HCT116 (cell line): Measurements from ENCODE around the gene COQ8B.

ENCODE experiments used
- CTCF ChIP-seq, 3 experiments: fragments of 200-600 bp in 1 of 3; sonication (generic) in 1 of 3; IDR thresholded peaks in 2 of 3; conservative IDR thresholded peaks in 1 of 3; 2 replicates each; pipeline ENCODE4 v1.5.1; 2012 to 2017; ENCODE audit warnings: low read depth in 2 of 3, low read length in 2 of 3, antibody characterized with exemption in 1 of 3, borderline replicate concordance in 1 of 3, control low read depth in 1 of 3, mild to moderate bottlenecking in 1 of 3, mixed read lengths in 1 of 3, mixed run types in 1 of 3, moderate library complexity in 1 of 3; ENCODE audit not compliant: insufficient read depth in 1 of 3
- EZH2 ChIP-seq: fragments of 200-600 bp; sonication (generic); IDR thresholded peaks from 2 replicates; pipeline ENCODE4 v1.6.1; 2017; ENCODE audit warnings: antibody characterized with exemption, mixed run types
- EZH2phosphoT487 ChIP-seq: fragments of 200-600 bp; IDR thresholded peaks from 2 replicates; pipeline ENCODE4 v1.6.1; 2018; ENCODE audit warnings: antibody characterized with exemption, borderline replicate concordance
- POLR2A ChIP-seq: IDR thresholded peaks from 2 replicates; pipeline ENCODE4 v1.7.0; 2011; ENCODE audit warnings: borderline replicate concordance; ENCODE audit not compliant: insufficient read depth, insufficient read length; ENCODE audit errors: extremely low read depth
- SIN3A ChIP-seq: IDR thresholded peaks from 2 replicates; pipeline ENCODE4 v1.6.1; 2012; ENCODE audit warnings: low read depth
- SP1 ChIP-seq: IDR thresholded peaks from 2 replicates; pipeline ENCODE4 v1.6.1; 2012; ENCODE audit warnings: low read depth
- SRF ChIP-seq: IDR thresholded peaks from 2 replicates; pipeline ENCODE4 v1.6.1; 2012; ENCODE audit warnings: low read depth
- YY1 ChIP-seq: IDR thresholded peaks from 2 replicates; pipeline ENCODE4 v1.6.1; 2011; ENCODE audit warnings: low read length, low read depth, moderate library complexity, mild to moderate bottlenecking; ENCODE audit not compliant: insufficient replicate concordance; ENCODE audit errors: extremely low read depth

GRCh38 chr19:40686882-40687524 is 29.7 kb downstream of the COQ8B start:
- TF ChIP-seq POLR2A (no peak), SP1 (no peak), CTCF (IDR thresholded peaks at IDR 0.05 in 2 of 3, conservative IDR thresholded peaks at IDR 0.05 in 1 of 3; ENCODE audit: borderline replicate concordance in 1 of 3, insufficient read depth in 1 of 3, low read depth in 2 of 3, low read length in 2 of 3) (no peak), YY1 (no peak), EZH2phosphoT487 (no peak), EZH2 (no peak), SRF (no peak), SIN3A (no peak)
